NCI-H2227 treated with DMSO at 0.1 percent for 48 hours (cell line): ENCODE data around the gene HHIP.

Source experiments
- DNase-seq: peaks from one replicate; lab custom pipeline; 2025; lab: John Stamatoyannopoulos, UW

Gene HHIP

GRCh38 chr4:144655491-144655890 lies 9.5 kb downstream of the HHIP start:
- DNase-seq = no peak

- DNase-seq = no peak
Observed at GRCh38 chr4:144656850-144657249, 10.9 kb downstream of the HHIP start.

GRCh38 chr4:144658015-144658567 lies 12.1 kb downstream of the HHIP start:
- DNase-seq = no peak

GRCh38 chr4:144658903-144659302 lies 12.9 kb downstream of the HHIP start:
- no peak for DNase-seq

GRCh38 chr4:144659447-144659846 lies 13.5 kb downstream of the HHIP start:
- no peak for DNase-seq

- no peak for DNase-seq
Observed at GRCh38 chr4:144663834-144664475, 18.0 kb downstream of the HHIP start.

- DNase-seq = no peak
Observed at GRCh38 chr4:144666539-144667175, 20.7 kb downstream of the HHIP start.

- no peak for DNase-seq
Observed at GRCh38 chr4:144667500-144667899, 21.5 kb downstream of the HHIP start.

- no peak for DNase-seq
Observed at GRCh38 chr4:144670776-144671175, 24.8 kb downstream of the HHIP start.

GRCh38 chr4:144674711-144675110 lies 28.8 kb downstream of the HHIP start:
- no peak for DNase-seq

- no peak for DNase-seq
Observed at GRCh38 chr4:144681806-144682205, 35.9 kb downstream of the HHIP start.

GRCh38 chr4:144683516-144683915 lies 37.6 kb downstream of the HHIP start:
- DNase-seq = no peak

GRCh38 chr4:144685911-144686310 lies 40.0 kb downstream of the HHIP start:
- DNase-seq = no peak

- no peak for DNase-seq
Observed at GRCh38 chr4:144686921-144687320, 41.0 kb downstream of the HHIP start.

- DNase-seq = no peak
Observed at GRCh38 chr4:144687466-144687865, 41.5 kb downstream of the HHIP start.

- DNase-seq = no peak
Observed at GRCh38 chr4:144688035-144688569, 42.1 kb downstream of the HHIP start.

GRCh38 chr4:144689125-144689524 lies 43.2 kb downstream of the HHIP start:
- no peak for DNase-seq

GRCh38 chr4:144695721-144696120 lies 49.8 kb downstream of the HHIP start:
- DNase-seq = no peak

GRCh38 chr4:144696376-144696775 lies 50.4 kb downstream of the HHIP start:
- no peak for DNase-seq

GRCh38 chr4:144699565-144699964 lies 53.6 kb downstream of the HHIP start:
- DNase-seq = no peak

- no peak for DNase-seq
Observed at GRCh38 chr4:144701683-144702233, 55.8 kb downstream of the HHIP start.

- no peak for DNase-seq
Observed at GRCh38 chr4:144703494-144703893, 57.5 kb downstream of the HHIP start.
